HCT116 (cell line): ENCODE results near the gene SFXN4. TPM values are rescaled to one million over a fixed set of nuclear protein-coding genes. Genes with fewer than 3 reads are reported as not detected.

Source experiments
- ATAC-seq: fragments of 200-7000 bp; cut with Tn5 transposase; 2 replicates; pipeline ENCODE4 v1.9.1; 2020; ENCODE audit warnings: mild to moderate bottlenecking, moderate library complexity
- BruUV-seq: library from RNA; stranded (reverse); fragments of 400-500 nt; replicated peaks from 2 replicates; lab custom pipeline; 2021; lab: Mats Ljungman, UMichigan
- CTCF ChIA-PET: fragments of 300-600 bp; sonication (Branson Sonifier 250); formaldehyde crosslinking; loops from one replicate; lab custom pipeline; 2021; ENCODE audit warnings: antibody characterized with exemption; lab: Charles Lee
- POLR2A ChIA-PET: fragments of 300-600, 350-600 bp; sonication (Branson Sonifier 250); formaldehyde crosslinking; loops from one replicate; lab custom pipeline; 2021; ENCODE audit warnings: antibody characterized with exemption; lab: Charles Lee
- RAD21 ChIA-PET, 2 experiments: fragments of 300-600 bp; sonication (Branson Sonifier 250); formaldehyde crosslinking; loops; one replicate each; lab custom pipeline; 2023; ENCODE audit warnings: low total read pairs in 2 of 2; ENCODE audit not compliant: uncharacterized antibody in 2 of 2, unreplicated experiment in 2 of 2, low non-redundant PET in 1 of 2; lab: Charles Lee
- DNase-seq: peaks from one replicate; pipeline ENCODE4 v3.0.0-alpha.2; 2010; ENCODE audit warnings: low read depth, low spot score
- H2AFZ ChIP-seq: fragments of 200-600 bp; shearing (Covaris generic), sonication (generic); 2 replicates; pipeline ENCODE4 v1.6.1; 2017; ENCODE audit warnings: low read depth, mixed run types, mixed read lengths, antibody characterized with exemption, low read length; ENCODE audit not compliant: poor library complexity, severe bottlenecking
- H3K27ac ChIP-seq: 2 replicates; pipeline ENCODE4 v1.5.1; 2012; ENCODE audit warnings: low read depth, low read length
- H3K27me3 ChIP-seq: fragments of 200-600 bp; sonication (generic); 2 replicates; pipeline ENCODE4 v1.6.1; 2016; ENCODE audit warnings: mixed run types, low read length, mixed read lengths; ENCODE audit not compliant: insufficient read depth
- H3K36me3 ChIP-seq, 2 experiments: fragments of 200-500 bp in 1 of 2; fragments of 200-600 bp in 1 of 2; sonication (Bioruptor generic) in 1 of 2; sonication (generic) in 1 of 2; 2 replicates each; pipeline versions ENCODE4 v1.5.1 to v1.6.1; 2014 to 2016; ENCODE audit warnings: low read length in 2 of 2, inconsistent platforms in 1 of 2, mixed read lengths in 1 of 2, mixed run types in 1 of 2; ENCODE audit not compliant: insufficient read depth in 2 of 2, control insufficient read depth in 1 of 2
- H3K4me1 ChIP-seq, 2 experiments: fragments of 200-600 bp in 1 of 2; sonication (generic) in 1 of 2; 2 replicates each; pipeline versions ENCODE4 v1.5.1 to v1.6.1; 2012 to 2017; ENCODE audit warnings: low read length in 2 of 2, inconsistent platforms in 1 of 2, mild to moderate bottlenecking in 1 of 2, mixed read lengths in 1 of 2, mixed run types in 1 of 2, moderate library complexity in 1 of 2; ENCODE audit not compliant: insufficient read depth in 2 of 2, control insufficient read depth in 1 of 2
- H3K4me2 ChIP-seq: fragments of 200-600 bp; sonication (generic); 2 replicates; pipeline ENCODE4 v1.6.1; 2017; ENCODE audit warnings: mixed run types, low read length, mixed read lengths
- H3K4me3 ChIP-seq, 2 experiments: fragments of 200-600 bp in 1 of 2; sonication (generic) in 1 of 2; replicated peaks in 1 of 2; 2 replicates each; pipeline ENCODE4 v1.5.1; 2011 to 2016; ENCODE audit warnings: low read length in 2 of 2, control low read depth in 1 of 2, low read depth in 1 of 2, mild to moderate bottlenecking in 1 of 2, mixed read lengths in 1 of 2, mixed run types in 1 of 2
- H3K79me2 ChIP-seq: fragments of 200-600 bp; sonication (generic); 2 replicates; pipeline ENCODE4 v1.6.1; 2017; ENCODE audit warnings: mild to moderate bottlenecking, mixed run types, low read length, moderate library complexity, mixed read lengths; ENCODE audit not compliant: insufficient read depth
- H3K9ac ChIP-seq: fragments of 200-600 bp; sonication (generic); 2 replicates; pipeline ENCODE4 v1.6.1; 2016; ENCODE audit warnings: low read length, mixed read lengths
- H3K9me2 ChIP-seq: fragments of 200-600 bp; sonication (generic), shearing (Covaris generic); 2 replicates; pipeline ENCODE4 v1.6.1; 2017; ENCODE audit warnings: mixed run types, mild to moderate bottlenecking, moderate library complexity; ENCODE audit not compliant: insufficient read depth
- H3K9me3 ChIP-seq, 2 experiments: fragments of 200-500 bp in 1 of 2; fragments of 200-600 bp in 1 of 2; sonication (Bioruptor generic) in 1 of 2; sonication (generic) in 1 of 2; 2 replicates each; pipeline ENCODE4 v1.6.1; 2014 to 2017; ENCODE audit warnings: low read length in 2 of 2, mixed read lengths in 2 of 2, inconsistent platforms in 1 of 2, low read depth in 1 of 2, mild to moderate bottlenecking in 1 of 2, mixed run types in 1 of 2, moderate library complexity in 1 of 2; ENCODE audit not compliant: control insufficient read depth in 1 of 2, insufficient read depth in 1 of 2
- H4K20me1 ChIP-seq: fragments of 200-600 bp; sonication (generic), shearing (Covaris generic); 2 replicates; pipeline ENCODE4 v1.6.1; 2017; ENCODE audit warnings: mixed run types, mild to moderate bottlenecking, moderate library complexity; ENCODE audit not compliant: insufficient read depth
- CBX3 ChIP-seq: IDR thresholded peaks from 2 replicates; pipeline ENCODE4 v1.6.1; 2012; ENCODE audit warnings: low read depth
- EZH2 ChIP-seq: fragments of 200-600 bp; sonication (generic); IDR thresholded peaks from 2 replicates; pipeline ENCODE4 v1.6.1; 2017; ENCODE audit warnings: antibody characterized with exemption, mixed run types
- POLR2A ChIP-seq: IDR thresholded peaks from 2 replicates; pipeline ENCODE4 v1.7.0; 2011; ENCODE audit warnings: borderline replicate concordance; ENCODE audit not compliant: insufficient read depth, insufficient read length; ENCODE audit errors: extremely low read depth
- POLR2AphosphoS5 ChIP-seq: IDR thresholded peaks from 2 replicates; pipeline ENCODE4 v1.6.1; 2011; ENCODE audit warnings: mild to moderate bottlenecking, low read depth, low read length, moderate library complexity
- SIN3A ChIP-seq: IDR thresholded peaks from 2 replicates; pipeline ENCODE4 v1.6.1; 2012; ENCODE audit warnings: low read depth
- SP1 ChIP-seq: IDR thresholded peaks from 2 replicates; pipeline ENCODE4 v1.6.1; 2012; ENCODE audit warnings: low read depth
- SRF ChIP-seq: IDR thresholded peaks from 2 replicates; pipeline ENCODE4 v1.6.1; 2012; ENCODE audit warnings: low read depth
- TCF7L2 ChIP-seq: IDR thresholded peaks from 2 replicates; pipeline ENCODE4 v1.7.0; 2011; ENCODE audit warnings: borderline replicate concordance, inconsistent platforms; ENCODE audit not compliant: insufficient read depth, insufficient read length; ENCODE audit errors: extremely low read depth
- YY1 ChIP-seq: IDR thresholded peaks from 2 replicates; pipeline ENCODE4 v1.6.1; 2011; ENCODE audit warnings: low read length, low read depth, moderate library complexity, mild to moderate bottlenecking; ENCODE audit not compliant: insufficient replicate concordance; ENCODE audit errors: extremely low read depth
- ZFX ChIP-seq: fragments of 450-650 bp; IDR thresholded peaks from 2 replicates; pipeline ENCODE4 v1.6.1; 2017
- intact Hi-C: fragments of 100-400 bp; cut with micrococcal nuclease; formaldehyde crosslinking; loops from 2 replicates; pipeline ENCODE4 v1.10.0; 2022
- total RNA-seq: library from RNA; stranded (reverse); gene quantifications from one replicate; pipeline ENCODE4 v1.2.1, GENCODE V29; 2021; ENCODE audit not compliant: unreplicated experiment
- TF ChIP-seq, protein P1 (sequence below): IDR thresholded peaks from 2 replicates; pipeline ENCODE4 v1.6.1; 2011; ENCODE audit warnings: mild to moderate bottlenecking, low read length, moderate library complexity; ENCODE audit not compliant: insufficient replicate concordance; ENCODE audit errors: extremely low read depth
- TF ChIP-seq, protein P2 (sequence below): IDR thresholded peaks from 2 replicates; pipeline ENCODE4 v1.6.1; 2012

SFXN4 gene
- total RNA-seq, 1 experiment from 2014 or later: 58.2 TPM

DNA sequence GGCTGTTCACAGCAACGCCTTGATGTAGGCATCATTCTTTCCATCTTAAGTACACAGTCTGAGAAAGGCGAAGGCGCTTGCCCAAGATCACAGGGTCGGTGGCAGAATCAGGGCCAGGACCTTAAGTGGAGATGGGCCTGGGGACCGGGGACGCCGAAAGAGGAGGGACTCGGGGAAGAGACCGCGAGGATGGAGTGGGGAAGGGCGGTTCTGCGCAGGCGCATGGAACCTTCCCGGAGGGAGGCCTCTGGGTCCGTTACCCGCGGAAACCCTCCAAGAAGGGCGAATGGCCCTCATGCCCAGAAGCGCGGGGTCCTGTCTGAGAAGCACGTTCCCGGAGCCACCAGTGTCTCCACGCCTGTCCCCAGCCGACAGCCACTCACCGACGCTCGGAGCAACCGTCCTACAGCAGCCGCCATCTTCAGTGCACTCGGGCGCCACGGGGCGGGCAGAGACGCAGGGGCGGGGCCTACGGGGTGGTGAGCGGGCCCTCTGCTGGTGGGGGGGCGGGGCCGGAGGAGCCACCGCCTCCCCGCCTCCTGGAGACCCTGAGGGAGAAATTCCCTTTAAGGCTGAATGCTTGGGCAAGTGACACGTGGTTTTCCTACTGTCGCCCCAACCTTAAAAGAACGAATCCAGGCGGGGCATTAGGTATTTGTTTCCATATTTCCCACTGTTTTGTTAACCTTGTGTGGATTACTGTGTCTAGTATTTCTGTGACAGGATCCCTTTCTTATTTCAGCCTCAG is 13.0 kb upstream of the SFXN4 start, which contains the start of gene PRDX3:
PRDX3 (minus strand) TSS at position 441 of the 748 bp plus-strand sequence; CDS start at position 419, 22 bp downstream.
- BruUV-seq: TSS peak; percentile 83
- ChIA-PET RAD21 (no interaction called here), POLR2A (no interaction called here)

More for the DNA sequence above, 13.0 kb upstream of the SFXN4 start, which contains the start of gene PRDX3:
- H3K9me3 ChIP-seq: no peaks in the 10 kb centered on the region
- CTCF ChIA-PET: no interaction called here
- peak within 1 kb of the TSS; percentile 99 for H3K9ac ChIP-seq
- DNase-seq (peak; percentile 85), ATAC-seq (peak; percentile 97)
- peak within 1 kb of the TSS; percentile 48 for H2AFZ ChIP-seq
- peak within 1 kb of the TSS; percentile 97 to 100 for H3K4me3 ChIP-seq
- TF ChIP-seq SRF (peak; percentile 71; the same call in 1 of the 2 replicates), POLR2A (peak; percentile 93), POLR2AphosphoS5 (peak; percentile 100), ZFX (peak; percentile 87; the same call in 1 of the 2 replicates), TCF7L2 (no peak), CBX3 (0 out of 2 replicates have a peak, but pooled peaks have one; percentile 16), YY1 (peak; percentile 96), EZH2 (no peak), SIN3A (peak; percentile 86), SP1 (peak; percentile 36; the same call in 1 of the 2 replicates)
- TF ChIP-seq, protein P1, sequence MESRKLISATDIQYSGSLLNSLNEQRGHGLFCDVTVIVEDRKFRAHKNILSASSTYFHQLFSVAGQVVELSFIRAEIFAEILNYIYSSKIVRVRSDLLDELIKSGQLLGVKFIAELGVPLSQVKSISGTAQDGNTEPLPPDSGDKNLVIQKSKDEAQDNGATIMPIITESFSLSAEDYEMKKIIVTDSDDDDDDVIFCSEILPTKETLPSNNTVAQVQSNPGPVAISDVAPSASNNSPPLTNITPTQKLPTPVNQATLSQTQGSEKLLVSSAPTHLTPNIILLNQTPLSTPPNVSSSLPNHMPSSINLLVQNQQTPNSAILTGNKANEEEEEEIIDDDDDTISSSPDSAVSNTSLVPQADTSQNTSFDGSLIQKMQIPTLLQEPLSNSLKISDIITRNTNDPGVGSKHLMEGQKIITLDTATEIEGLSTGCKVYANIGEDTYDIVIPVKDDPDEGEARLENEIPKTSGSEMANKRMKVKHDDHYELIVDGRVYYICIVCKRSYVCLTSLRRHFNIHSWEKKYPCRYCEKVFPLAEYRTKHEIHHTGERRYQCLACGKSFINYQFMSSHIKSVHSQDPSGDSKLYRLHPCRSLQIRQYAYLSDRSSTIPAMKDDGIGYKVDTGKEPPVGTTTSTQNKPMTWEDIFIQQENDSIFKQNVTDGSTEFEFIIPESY: no peak
- TF ChIP-seq, protein P2, sequence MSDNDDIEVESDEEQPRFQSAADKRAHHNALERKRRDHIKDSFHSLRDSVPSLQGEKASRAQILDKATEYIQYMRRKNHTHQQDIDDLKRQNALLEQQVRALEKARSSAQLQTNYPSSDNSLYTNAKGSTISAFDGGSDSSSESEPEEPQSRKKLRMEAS: peak; percentile 90
- H3K36me3 ChIP-seq: peaks cover 13 to 31% of the 10 kb centered on the region in 2 experiments; a peak in 3 of 4 replicates
- no peaks in the 10 kb centered on the region for H3K9me2 ChIP-seq
- H3K27ac ChIP-seq: peak within 1 kb of the TSS; percentile 81
- H3K4me2 ChIP-seq: peak within 1 kb of the TSS; percentile 74
- peaks cover 48% of the 10 kb centered on the region for H3K79me2 ChIP-seq
- intact Hi-C loops: no loop called here
- no peaks in the 10 kb centered on the region for H3K27me3 ChIP-seq
- H4K20me1 ChIP-seq: no peaks in the 10 kb centered on the region
- H3K4me1 ChIP-seq: peaks cover 8 to 19% of the 10 kb centered on the region in 2 experiments; a peak in 3 of 4 replicates
